ENCODE results near the gene ALG1.
"Not testable (repeated sequence)": the region's sequence is repeated elsewhere in the genome, so short reads cannot be mapped to it uniquely, and the experiment has no call there.

Gene ALG1

DNA sequence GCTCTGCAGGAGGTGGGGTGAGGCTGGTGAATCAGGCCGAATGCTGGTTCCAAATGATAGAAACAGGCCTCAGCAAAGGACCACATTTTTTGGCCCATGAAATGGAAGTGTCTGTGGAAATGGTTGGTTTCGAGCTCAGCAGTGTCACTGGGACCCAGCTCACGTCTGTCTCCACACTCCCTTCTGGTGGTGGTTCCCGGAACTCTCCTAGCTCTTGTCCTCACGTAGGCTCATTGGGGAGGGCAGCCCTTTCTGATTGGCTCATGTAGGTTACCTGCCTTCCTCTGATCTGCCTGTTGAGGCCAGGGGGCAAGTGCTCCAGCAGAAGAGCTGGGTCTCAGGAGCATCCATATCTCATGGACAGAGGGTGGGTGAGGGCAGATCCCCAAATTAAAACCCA is 4.0 kb downstream of the ALG1 start:
- no peak for DNase-seq

DNA sequence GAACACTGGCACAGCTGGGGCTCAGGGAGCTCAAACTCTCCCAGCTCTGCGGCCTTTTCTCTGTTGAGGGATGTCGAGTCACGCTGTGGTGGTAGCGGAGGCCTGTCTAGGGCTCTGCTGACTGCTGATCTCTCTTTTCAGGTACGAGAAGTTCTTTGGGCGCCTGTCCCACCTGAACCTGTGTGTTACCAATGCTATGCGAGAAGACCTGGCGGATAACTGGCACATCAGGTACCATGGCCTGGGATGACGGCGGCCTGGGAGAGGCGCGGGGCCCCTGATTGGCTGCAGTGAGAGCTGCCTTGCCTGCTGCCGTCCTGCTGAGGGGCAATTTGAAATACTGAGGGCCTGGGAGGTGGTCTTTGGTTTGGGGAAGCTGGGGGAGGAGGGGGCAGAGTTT is 5.7 kb downstream of the ALG1 start:
- no peak for DNase-seq

DNA sequence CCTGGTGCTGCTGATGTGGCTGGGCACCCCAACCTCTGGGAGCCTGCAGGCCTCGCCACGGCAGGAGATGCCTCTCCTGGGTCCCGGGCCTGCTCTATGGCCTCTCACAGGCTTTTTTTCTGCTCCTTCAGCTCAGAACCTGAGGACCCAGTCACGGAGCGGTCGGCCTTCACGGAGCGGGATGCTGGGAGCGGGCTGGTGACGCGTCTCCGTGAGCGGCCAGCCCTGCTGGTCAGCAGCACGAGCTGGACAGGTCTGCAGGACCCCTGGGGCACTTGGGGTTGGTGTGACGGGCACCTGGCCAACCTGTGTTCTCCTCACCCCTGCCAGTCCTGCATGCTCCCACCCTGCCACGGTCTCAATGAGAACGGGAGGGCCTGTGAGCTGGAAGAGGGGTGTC is 7.0 kb downstream of the ALG1 start:
- no peak for DNase-seq

DNA sequence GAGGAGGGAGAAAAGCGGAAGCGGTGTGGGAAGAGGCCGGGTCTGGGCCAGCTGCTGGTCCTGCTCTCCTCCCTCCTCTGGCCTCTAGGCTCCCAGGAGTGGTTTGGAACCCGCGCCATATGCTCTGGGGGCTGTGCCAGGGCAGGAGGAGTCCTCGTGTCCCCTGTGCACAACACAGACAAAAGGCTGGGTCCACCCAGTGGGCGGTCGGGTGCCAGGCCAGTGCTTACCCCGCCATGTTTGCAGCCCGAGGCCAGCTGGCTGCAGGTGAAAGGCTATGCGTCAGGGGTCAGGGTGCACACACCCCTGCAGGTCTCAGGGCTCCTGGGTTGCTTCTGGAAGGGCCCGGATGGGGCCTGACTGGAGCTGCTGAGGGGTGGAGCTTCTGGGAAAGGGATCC is 8.8 kb downstream of the ALG1 start:
- DNase-seq, result not testable (repeated sequence)

DNA sequence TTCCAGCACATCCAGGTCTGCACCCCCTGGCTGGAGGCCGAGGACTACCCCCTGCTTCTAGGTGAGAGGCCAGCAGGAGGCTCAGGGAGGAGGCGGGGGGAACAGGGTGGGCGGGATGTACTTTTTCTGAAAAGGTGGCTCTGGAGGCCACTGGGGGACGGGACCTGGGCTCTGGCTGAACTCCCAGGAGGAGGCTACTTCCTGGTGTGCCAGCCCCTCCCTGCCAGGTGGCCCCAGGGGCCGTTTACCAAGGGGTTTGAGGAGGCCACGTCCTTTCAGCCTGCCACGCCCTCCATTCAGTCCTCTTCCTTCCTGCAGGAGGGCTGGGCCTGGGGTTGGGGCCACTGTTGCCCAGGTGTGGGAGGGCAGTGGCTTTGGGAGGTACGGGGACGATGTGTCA is 9.4 kb downstream of the ALG1 start:
- DNase-seq, result not testable (repeated sequence)

DNA sequence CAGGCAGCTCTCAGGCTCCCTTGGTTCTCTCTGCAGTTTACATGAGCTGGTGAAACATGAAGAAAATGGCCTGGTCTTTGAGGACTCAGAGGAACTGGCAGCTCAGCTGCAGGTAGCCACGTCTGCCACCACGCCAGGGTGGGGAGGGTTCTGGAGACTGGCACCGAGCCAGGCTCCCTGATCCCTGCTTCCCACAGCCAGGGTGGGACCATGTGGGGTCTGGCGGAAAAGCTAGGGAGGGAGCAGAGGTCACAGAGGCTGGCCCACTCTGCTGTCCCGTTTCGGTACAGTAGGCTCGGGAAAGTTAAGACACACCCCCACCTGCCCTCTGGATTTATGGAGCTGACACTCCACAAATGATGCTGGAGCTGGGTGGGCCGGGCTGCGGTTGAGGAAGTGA is 12.0 kb downstream of the ALG1 start:
- not testable (repeated sequence) for DNase-seq

DNA sequence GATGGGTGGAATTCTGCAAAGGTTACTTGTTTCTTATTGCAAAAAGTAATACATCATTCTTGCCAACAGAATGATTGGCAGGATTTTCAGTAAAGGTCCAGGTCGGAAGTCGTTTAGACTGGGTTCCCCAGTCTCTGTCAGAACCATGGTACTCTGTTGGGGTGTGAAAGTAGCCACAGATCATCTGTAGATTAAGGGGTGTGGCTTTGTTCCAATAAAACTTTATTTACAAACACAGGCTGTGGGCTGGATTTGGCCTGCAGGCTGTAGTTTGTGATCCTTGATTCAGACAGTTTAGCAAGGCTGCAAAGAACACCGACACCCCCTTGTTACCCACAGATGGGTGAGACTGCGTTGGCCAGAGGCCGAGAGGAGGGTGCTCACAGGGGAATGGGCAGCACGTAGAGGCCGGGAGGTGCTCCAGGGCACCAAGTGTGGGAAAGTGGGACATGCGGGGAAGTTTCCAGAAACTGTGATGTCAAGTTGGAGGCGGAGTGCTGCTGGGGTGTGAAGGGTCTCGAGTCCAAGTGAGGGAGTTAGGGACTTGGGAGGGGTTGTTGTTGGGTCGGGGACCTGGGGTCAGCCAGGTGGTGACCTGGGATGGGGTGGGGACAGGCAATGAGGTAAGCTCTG is 12.6 kb downstream of the ALG1 start:
- DNase-seq, result not testable (repeated sequence)

DNA sequence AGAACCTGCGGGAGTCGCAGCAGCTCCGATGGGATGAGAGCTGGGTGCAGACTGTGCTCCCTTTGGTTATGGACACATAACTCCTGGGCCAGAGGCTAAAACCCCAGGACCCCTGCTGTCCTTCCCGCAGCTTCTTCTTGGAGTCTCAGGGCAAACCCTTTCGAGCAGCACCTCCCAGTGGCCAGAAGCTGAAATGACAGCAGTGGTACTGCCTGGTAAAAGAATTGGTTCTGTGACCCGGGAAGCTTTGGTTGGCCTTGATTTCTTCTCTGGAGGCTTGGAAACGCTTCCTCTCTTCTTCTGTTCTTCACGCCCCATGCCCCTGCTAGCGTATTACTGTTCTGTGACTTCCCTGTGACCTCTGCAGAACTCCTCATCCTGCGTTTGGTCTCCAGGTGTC is 13.2 kb downstream of the ALG1 start:
- peak; percentile 66 for DNase-seq

DNA sequence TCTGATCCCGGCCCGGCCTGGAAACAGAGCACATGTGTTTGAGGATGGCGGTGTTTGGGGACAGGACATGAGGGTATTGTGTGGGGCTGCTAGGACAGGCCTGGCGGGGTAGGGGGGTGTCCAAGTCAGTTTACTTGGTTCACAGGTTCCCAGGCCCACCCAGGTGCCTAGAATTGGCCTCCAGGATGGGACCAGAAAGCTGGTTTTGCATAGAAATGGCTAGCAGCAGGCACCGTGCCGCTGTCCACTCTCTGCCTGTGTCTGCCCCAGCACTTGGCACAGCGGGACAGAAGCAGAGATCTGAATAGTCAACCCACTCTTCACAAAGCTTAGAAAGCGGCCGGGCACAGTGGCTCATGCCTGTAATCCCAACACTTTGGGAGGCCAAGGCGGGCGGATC is 14.1 kb downstream of the ALG1 start:
- not testable (repeated sequence) for DNase-seq

DNA sequence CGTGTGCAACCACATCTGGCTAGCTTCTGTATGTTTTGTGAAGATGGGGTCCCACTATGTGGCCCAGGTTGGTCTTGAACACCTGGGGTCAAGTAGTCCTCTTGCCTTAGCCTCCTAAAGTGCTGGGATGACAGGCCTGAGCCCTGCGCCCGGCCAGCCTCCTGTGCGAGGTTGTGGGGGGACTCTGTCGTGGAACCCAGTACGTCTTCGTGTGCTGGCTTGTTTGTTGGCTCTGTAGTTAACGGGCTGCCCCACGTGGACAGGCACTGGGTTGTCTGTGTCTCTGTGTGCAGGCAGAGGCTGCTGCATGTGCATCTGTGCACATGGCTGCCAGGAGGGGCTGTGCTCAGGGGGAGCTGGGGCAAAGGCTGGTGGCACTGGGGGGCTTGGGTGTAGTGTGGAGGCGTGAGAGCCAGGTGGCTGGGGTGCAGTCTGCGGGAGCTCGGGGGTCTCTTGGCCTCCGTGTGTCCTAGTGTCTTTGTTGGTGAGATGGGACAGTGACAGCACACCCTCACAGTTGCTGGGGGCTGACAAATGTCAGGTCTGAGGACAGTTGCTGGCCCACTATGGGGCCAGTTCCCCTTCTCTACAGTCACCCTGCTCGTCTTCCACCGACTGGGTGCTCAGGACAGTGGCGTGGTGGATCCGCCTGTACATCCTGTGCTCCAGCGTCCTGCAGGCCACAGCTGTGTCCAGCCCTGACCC is 16.6 kb downstream of the ALG1 start:
- DNase-seq, result not testable (repeated sequence)

DNA sequence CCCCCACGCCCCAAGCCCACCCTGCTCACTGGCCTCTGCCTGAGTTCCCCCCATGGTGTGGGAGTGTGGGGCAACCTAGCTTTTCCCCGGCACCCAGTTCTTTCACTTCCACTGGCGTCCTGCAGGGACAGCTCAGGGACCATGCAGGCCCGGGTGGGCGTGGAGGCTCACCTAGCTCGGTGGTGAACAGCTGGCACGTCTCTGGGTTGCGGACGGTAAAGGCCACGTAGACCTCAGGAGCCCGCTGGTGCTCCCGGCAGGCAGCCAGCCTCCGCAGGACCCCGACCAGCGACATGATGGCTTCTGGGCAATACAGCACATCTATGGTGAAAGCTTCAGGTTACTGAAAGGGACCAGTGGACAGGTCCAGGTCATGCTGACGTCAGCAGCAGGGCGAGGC is 17.3 kb downstream of the ALG1 start:
- DNase-seq, result not testable (repeated sequence)

DNA sequence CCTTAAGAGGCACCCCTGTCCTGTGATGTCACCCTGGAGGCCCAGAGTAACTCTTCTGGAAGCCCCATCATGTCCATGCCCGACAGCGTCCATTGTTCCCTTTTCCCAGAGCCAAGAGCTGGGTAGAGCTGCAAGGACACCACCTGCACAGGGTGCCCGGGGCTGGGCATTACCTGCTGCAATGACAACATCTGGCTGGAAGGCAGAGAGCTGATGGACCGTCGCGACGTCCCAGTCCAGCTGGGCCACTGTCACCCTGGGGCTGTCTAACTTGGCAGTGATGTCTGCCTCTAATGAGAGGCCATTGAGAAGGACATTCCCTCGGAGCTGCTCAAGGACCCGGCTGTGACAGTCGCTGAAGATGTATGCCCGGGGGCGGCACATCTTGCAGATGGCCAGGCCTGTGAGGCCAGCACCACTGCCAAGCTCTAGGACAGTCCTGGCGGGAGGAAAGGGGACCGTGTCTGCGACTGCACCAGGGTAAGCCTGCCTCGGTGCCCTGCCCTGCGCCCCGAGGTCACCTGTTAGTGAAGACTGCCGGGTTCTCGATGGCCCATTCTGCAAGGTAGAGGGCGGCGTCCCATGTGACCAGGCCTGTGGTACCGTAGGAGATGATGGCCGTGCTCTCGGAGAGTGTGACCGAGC is 18.4 kb downstream of the ALG1 start:
- DNase-seq, result not testable (repeated sequence)

DNA sequence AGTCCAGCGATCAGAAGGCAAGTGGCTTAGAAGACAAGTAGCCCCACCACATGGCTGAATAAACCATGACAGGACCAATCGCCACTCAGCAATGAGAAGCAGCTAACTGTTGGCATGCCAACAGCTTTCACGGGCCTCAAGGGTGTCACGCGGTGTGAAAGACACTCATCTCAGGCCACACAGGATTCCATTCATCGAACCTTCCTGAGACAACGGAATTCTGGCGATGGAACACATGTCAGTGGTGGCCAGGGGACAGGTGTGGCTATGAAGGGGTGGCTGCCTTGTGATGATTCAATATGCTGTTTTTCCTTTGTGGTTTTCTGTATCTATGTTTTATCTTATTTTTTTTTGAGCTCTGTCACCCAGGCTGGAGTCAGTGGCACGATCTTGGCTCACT is 18.9 kb downstream of the ALG1 start:
- DNase-seq, result not testable (repeated sequence)

DNA sequence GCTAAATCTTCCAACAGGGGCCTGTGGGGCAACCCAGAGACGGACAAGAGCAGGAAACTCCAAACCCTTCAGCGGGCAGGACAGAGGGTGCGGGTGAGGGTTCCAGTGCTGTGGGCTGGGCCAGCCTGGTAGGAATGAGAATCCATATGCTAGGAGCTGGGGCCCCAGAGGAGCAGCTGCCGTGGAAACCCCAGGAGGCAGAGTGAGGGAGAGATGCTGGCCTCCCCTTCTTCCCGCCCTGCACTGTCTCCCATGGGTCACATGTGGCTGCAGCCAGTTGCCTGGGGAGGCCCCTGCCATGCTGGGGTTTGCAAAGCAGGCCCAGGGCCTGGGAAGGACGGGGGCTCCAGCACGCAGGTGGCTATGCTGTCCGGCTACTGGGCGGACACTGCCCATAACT is 21.4 kb downstream of the ALG1 start:
- DNase-seq, result not testable (repeated sequence)

DNA sequence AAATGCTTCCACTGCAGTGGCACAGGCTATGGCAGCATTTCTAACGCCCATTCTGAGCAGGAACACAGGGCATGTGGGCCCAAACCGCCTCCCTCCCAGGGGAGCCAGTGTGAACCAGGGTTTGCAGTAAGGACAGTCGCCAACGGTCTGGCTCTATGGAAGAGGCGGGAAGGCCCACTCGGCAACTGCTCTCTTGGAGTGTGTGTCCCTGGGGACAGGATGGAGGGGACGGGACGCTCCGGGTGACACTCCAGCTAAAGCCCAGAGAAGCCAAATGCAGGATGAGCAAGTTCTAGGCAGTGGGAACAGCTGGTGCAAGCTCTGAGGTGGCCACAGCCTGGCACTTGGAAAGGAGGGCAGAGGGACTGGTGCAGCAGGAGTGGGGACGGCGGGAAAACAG is 22.1 kb downstream of the ALG1 start:
- DNase-seq, result not testable (repeated sequence)

DNA sequence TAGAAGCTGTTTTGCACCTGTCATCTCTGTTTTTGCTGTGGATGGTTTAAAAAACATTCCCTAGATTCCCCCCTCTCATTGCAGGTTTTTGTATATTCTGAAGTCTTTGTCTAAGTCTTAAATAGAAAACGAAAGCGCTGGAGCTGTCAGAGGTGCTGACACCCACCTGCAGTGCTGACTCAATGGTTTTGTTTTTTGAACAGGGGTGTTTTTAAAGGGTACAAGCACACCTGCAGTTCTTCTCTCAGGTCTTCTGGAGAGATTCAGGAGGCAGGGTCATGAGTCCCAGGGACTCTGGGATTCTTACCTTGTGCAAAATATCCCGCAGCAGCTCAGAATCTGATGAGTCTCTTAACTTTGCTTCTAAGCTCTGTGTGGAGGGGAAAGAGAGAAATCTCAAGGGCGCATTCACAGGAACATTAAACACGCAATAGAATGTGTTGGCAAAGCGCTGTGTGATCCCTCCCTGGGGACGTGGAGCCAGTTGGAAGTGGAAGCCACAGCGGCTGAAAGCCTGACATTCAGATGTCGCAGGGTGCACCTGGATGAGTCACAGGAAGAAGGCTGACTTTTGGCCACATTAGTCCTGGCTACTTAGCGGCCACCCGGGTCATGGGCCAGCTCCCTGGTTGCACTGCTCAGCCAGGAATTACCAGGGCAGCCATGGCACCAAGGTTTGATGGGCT is 23.6 kb downstream of the ALG1 start:
- DNase-seq, result not testable (repeated sequence)

DNA sequence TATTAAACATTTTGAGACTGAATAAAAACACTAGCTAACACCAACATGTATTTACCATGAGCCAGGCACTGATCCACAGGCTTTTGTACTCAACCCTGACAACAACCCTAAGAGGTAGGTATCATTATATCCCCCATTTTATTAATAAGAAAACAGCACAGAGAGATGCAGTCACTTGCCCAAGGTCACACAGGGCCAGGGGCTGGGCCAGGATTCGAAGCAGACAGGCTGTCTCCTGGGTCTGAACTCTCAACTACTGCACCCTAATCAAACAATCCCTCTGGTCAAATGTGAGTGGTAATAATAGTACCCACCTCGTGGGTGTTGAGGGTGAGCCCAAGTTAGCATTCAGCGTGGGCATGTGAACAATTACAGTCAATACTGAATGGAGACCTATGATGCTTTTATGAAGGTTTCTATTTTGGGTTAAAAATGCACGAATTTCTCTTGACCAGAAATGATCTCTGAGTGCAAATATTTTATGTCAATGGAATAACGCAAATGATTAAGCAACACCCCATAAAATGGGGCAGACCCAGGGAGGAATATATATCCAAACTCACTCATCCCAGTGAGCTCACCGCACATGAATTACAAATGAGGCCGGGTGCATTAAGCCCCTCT is 24.9 kb downstream of the ALG1 start:
- not testable (repeated sequence) for DNase-seq

DNA sequence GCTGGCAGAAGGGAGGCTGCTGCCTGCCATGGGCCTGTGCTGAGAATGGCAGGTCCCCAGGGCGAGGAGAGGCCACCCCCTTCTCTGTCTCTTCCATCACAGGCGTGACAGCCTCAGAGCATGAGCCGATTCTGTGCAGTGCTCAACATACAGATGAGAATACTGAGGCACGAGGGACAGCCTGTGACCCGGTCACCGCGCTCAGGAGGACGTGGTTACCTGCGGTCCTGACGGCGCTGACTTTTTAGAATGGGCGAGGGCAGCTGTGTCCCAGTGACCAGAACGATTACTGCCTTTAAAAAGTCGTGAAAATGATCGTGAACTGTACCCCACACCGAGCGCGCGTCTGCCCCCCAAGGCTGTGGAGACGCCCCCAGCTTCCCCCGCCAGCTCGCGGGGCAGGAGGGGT is 25.4 kb downstream of the ALG1 start:
- DNase-seq, result peak; percentile 38 to 49

DNA sequence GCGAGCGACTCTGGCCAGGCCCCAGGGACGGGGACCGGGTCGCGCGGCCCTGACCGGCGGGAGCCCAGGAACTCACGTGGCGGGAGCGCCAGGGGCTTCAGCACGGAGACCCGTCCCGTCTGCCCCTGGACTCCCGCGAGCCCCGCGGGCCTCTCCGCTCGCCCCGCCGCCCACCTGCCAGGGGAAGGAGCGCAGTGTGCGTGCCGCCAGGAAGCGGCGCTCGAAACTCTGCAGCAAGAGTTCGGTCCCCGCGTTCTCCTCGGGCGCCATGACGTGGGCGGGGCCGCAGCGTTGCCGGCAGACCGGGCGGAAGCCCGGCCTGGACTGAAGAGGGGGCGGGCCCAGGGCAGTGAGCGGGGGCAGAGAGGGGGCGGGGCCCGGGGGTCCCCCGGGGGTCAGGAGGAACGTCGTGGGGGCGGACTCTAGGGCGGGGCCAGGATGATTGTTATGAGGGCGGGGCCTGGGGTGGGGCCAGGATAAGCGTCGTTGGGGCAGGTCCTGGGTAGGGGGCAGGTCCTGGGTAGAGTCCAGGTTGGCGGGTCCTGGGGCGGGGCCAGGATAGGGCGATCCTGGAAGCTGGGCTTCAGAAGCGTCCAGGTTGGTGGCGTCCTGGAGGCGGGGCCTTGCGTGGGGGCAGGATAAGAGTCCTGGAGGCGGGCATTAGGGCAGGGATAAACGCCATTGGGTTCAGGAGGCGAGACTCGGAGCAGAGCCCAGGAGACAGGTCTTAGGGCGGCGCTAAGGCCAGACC is 26.0 kb downstream of the ALG1 start, which contains the start of gene EEF2KMT:
EEF2KMT (minus strand) TSS at position 326 of the 751 bp plus-strand sequence; CDS start at position 270, 56 bp downstream.
- DNase-seq, result peak; percentile 97 to 98

DNA sequence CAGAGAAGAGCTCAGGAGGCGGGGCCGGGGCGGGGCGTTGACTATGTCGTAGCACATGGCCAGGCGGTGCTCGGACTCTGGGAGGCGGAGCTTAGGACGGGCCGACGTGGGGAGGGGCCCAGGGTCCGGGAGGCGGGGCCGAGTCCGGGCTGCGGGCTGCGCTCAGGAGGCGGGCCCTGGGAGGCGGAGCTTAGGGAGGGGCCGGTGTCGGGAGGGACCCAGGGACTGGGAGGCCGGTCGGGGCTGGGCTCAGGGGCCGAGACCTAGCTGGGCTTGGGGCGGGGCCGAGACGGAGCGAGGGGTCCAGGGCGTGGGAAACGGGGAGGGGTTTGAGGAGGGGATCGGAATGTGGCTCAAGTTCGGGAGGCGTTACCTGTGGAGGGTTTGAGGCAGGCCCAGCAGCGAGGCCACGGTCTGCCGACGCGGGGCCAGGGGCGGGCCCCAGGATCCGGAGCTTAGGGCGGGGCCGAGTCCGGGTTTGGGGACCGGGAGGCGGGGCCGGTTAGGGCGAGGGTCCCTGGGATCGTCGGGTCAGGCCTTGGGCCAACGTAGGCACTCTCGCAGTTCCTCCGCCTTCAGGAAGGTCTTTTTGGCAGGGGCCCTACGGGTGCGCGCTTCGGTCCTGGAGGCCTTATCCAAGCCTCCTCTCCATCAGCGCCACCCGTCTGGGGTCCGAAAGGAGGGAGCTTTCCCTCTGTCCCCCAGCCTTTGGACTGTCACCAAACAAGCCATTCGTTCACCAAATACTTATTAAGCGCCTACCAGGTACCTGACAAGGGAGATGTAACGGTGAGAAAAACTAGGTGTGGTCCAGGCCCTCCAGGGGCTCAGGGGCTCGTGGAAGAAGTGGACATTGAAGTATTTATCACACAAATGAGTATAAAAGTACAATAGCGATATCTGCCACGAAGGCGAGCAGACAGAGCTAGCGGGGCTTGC is 26.8 kb downstream of the ALG1 start:
- peak; percentile 72 to 77 for DNase-seq

DNA sequence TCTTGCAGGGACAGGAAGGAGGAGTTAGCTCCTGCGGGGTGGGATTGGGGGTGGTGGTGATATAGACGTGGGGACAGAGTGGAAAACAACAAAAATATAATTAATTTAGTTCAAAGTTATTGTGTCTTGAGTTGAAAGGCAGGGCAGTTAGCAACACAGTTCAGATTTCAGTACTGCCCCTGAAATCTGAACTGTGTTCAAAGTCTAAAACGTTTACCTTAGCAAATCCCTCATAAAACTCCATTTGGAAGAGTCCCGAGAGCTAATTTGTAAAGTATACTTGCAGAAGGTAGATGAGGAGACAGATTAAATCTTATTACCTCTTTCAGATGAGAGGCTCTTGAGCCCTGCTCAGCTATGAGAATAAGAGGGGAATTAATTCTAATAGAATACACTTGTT is 27.5 kb downstream of the ALG1 start:
- not testable (repeated sequence) for DNase-seq

Measured in stimulated activated CD4-positive, alpha-beta T cell treated with anti-CD3 and anti-CD28 coated beads, Interleukin-2, amount 100 ng/mL, for 24 hours (primary cell).